Liver (tissue), 9 donors: ENCODE measurements around the gene PKP1. TPM values are rescaled to one million over a fixed set of nuclear protein-coding genes. Genes with fewer than 3 reads are reported as not detected.

Source experiments
- DNase-seq: peaks from one replicate; pipeline ENCODE4 v3.0.0-alpha.2; 2017; ENCODE audit warnings: low spot score
- H3K27ac ChIP-seq, 2 donors: one replicate each; pipeline ENCODE4 v1.7.0; 2013; ENCODE audit warnings: inconsistent platforms in 2 of 2, low read length in 2 of 2, control low read depth in 1 of 2, low read depth in 1 of 2, mild to moderate bottlenecking in 1 of 2
- H3K27me3 ChIP-seq, 4 donors: one replicate each; pipeline versions ENCODE4 v1.6.1 to v1.7.0; 2013; ENCODE audit warnings: low read length in 3 of 4, inconsistent platforms in 1 of 4, mild to moderate bottlenecking in 1 of 4, moderate library complexity in 1 of 4; ENCODE audit not compliant: control insufficient read depth in 4 of 4, insufficient read depth in 4 of 4
- H3K36me3 ChIP-seq, 4 donors: one replicate each; pipeline versions ENCODE4 v1.6.1 to v1.7.0; 2013; ENCODE audit warnings: low read length in 3 of 4, mild to moderate bottlenecking in 3 of 4, low read depth in 1 of 4, moderate library complexity in 1 of 4; ENCODE audit not compliant: control insufficient read depth in 4 of 4, insufficient read depth in 3 of 4
- H3K4me1 ChIP-seq, 4 donors: one replicate each; pipeline versions ENCODE4 v1.6.1 to v1.7.0; 2013; ENCODE audit warnings: low read length in 3 of 4, mild to moderate bottlenecking in 3 of 4, moderate library complexity in 1 of 4; ENCODE audit not compliant: control insufficient read depth in 4 of 4, insufficient read depth in 4 of 4
- H3K4me3 ChIP-seq, 3 donors: one replicate each; pipeline versions ENCODE4 v1.6.1 to v1.7.0; 2013; ENCODE audit warnings: low read length in 3 of 3, control low read depth in 1 of 3, low read depth in 1 of 3, mild to moderate bottlenecking in 1 of 3
- H3K9ac ChIP-seq, 2 donors: one replicate each; pipeline ENCODE4 v1.7.0; 2013; ENCODE audit warnings: low read length in 2 of 2, mild to moderate bottlenecking in 2 of 2, moderate library complexity in 2 of 2, control low read depth in 1 of 2, low read depth in 1 of 2
- H3K9me3 ChIP-seq, 4 donors: one replicate each; pipeline versions ENCODE4 v1.6.1 to v1.7.0; 2013; ENCODE audit warnings: low read length in 3 of 4; ENCODE audit not compliant: control insufficient read depth in 4 of 4
- EGR1 ChIP-seq, 2 donors: IDR thresholded peaks; 2 replicates each; pipeline ENCODE4 v1.6.1; 2016 to 2018; ENCODE audit warnings: antibody characterized with exemption in 2 of 2, low read depth in 2 of 2
- FOXA1 ChIP-seq: IDR thresholded peaks from 2 replicates; pipeline ENCODE4 v1.6.1; 2016; ENCODE audit warnings: antibody characterized with exemption
- FOXA2 ChIP-seq: IDR thresholded peaks from 2 replicates; pipeline ENCODE4 v1.6.1; 2016; ENCODE audit warnings: antibody characterized with exemption
- GABPA ChIP-seq, 2 donors: IDR thresholded peaks in 1 of 2; conservative IDR thresholded peaks in 1 of 2; 2 replicates each; pipeline ENCODE4 v1.6.1; 2016; ENCODE audit warnings: antibody characterized with exemption in 2 of 2, mild to moderate bottlenecking in 1 of 2, moderate library complexity in 1 of 2
- HNF4G ChIP-seq: IDR thresholded peaks from 2 replicates; pipeline ENCODE4 v1.6.1; 2016; ENCODE audit warnings: antibody characterized with exemption
- JUND ChIP-seq, 2 donors: IDR thresholded peaks; 2 replicates each; pipeline ENCODE4 v1.6.1; 2016; ENCODE audit warnings: antibody characterized with exemption in 2 of 2
- NR2F2 ChIP-seq: IDR thresholded peaks from 2 replicates; pipeline ENCODE4 v1.6.1; 2016; ENCODE audit warnings: antibody characterized with exemption
- RAD21 ChIP-seq, 2 donors: IDR thresholded peaks; 2 replicates each; pipeline ENCODE4 v1.6.1; 2016; ENCODE audit warnings: antibody characterized with exemption in 2 of 2, mild to moderate bottlenecking in 2 of 2
- REST ChIP-seq: IDR thresholded peaks from 2 replicates; pipeline ENCODE4 v1.6.1; 2016; ENCODE audit warnings: antibody characterized with exemption, mild to moderate bottlenecking
- RXRA ChIP-seq, 2 donors: IDR thresholded peaks; 2 replicates each; pipeline ENCODE4 v1.6.1; 2017 to 2018; ENCODE audit warnings: antibody characterized with exemption in 2 of 2, mild to moderate bottlenecking in 1 of 2
- SP1 ChIP-seq: IDR thresholded peaks from 2 replicates; pipeline ENCODE4 v1.6.1; 2018; ENCODE audit warnings: antibody characterized with exemption, mild to moderate bottlenecking
- ZBTB33 ChIP-seq: IDR thresholded peaks from 2 replicates; pipeline ENCODE4 v1.6.1; 2016; ENCODE audit warnings: antibody characterized with exemption
- WGBS: extraction: QIAGEN DNeasy Blood & Tissue Kit; methylation state at CpG from one replicate; pipeline ENCODE4 v1.1.7; 2013; 5-methylcytosine and 5-hydroxymethylcytosine counted together
- polyA plus RNA-seq, 2 donors: library from polyadenylated mRNA; stranded (reverse) in 1 of 2; unstranded in 1 of 2; fragments of 200-250 nt in 1 of 2; fragments of >200 nt in 1 of 2; fragmentation: Nextera tagmentation in 1 of 2; extraction: Ambion mirVana in 1 of 2; gene quantifications; one replicate each; pipeline versions ENCODE4 v1.2.1 to v1.2.3, GENCODE V29; 2013 to 2015
- total RNA-seq, 2 donors: library from RNA; depleted of rRNA; stranded (reverse); fragments of >200 nt; gene quantifications; one replicate each; pipeline ENCODE4 v1.2.3, GENCODE V29; 2014
- TF ChIP-seq, protein P1 (sequence below): IDR thresholded peaks from 2 replicates; pipeline ENCODE4 v1.6.1; 2016; ENCODE audit warnings: antibody characterized with exemption
- donor health status: healthy.
- donor health status: healthy.
- donor health status: healthy.
- donor health status: healthy.
- donor health status: healthy.

Gene PKP1
- total and polyA plus RNA-seq, 4 donors, result 0.01 TPM; not detected in 3

DNA sequence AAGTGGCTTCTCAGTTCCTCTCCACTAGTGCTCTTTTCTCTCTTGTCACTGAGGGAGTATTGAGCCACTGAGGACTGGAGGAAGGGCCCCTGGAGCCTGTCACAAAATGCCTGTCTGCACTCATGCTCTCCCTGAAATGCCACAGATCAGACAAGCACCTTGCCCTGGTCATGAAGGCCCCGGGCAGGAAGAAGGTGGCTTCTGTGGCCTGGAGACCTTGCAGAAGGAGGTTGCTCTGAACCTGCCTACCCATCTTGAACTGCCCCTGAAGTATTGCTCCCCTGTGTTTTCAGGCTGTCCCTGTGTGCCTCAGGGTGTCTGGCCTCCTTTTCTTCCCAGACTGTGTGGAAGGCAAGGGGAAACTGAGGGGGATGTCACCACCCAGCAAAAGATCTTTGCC is 3.1 kb downstream of the PKP1 start (continued):
- no peak for TF ChIP-seq RXRA (IDR thresholded peaks at IDR 0.05)
- no peak for TF ChIP-seq SP1

GRCh38 chr1:201288007-201288406 is 4.7 kb downstream of the PKP1 start:
- Histone ChIP-seq H3K27me3 (peaks cover 0 to 3% (median under 1%) of the 10 kb centered on the region in 4 donors), H3K4me3 (no peak overlapping the region), H3K9me3 (no peaks in the 10 kb centered on the region), H3K9ac (no peak overlapping the region), H3K27ac (no peak overlapping the region), H3K4me1 (peaks cover 0 to 2% (median 0%) of the 10 kb centered on the region in 4 donors), H3K36me3 (no peaks in the 10 kb centered on the region)
- DNase-seq, result no peak
- 89% methylated on average over 6 of the region's 6 CpGs for WGBS
- TF ChIP-seq EGR1 (IDR thresholded peaks at IDR 0.05; ENCODE audit: low read depth in 2 of 2) (no peak), FOXA2 (no peak), JUND (IDR thresholded peaks at IDR 0.05) (no peak), RAD21 (IDR thresholded peaks at IDR 0.05) (no peak), GABPA (IDR thresholded peaks at IDR 0.05 in 1 of 2, conservative IDR thresholded peaks at IDR 0.05 in 1 of 2) (no peak), HNF4G (no peak)

DNA sequence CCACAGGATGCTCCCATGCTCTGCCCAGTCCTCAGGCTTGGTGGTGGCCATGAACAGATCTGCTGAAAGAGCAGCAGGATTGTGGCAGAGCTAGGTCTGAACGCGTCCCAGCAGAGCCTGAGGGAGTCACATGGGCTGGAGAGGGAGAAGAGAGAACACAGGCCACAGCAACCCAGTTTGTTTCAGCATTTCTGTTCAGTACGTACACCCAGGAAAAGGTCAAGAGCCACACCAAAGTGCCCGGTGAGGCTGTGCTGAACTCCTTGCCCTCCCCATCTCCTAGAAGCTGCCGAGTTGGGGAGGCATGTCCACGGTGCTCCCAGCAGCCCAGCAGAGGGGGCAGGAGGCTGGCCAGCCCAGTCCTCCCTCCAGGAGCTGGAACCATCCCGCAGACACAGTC is 5.5 kb downstream of the PKP1 start:
- no peak overlapping the region for H3K9ac ChIP-seq
- no peaks in the 10 kb centered on the region for H3K4me1 ChIP-seq
- H3K36me3 ChIP-seq, result no peaks in the 10 kb centered on the region
- DNase-seq, result no peak
- 59% methylated on average over 7 of the region's 7 CpGs for WGBS
- H3K27ac ChIP-seq, result no peak overlapping the region
- H3K27me3 ChIP-seq, result peaks cover 0 to 3% (median 0%) of the 10 kb centered on the region in 4 donors
- H3K9me3 ChIP-seq, result no peaks in the 10 kb centered on the region
- TF ChIP-seq SP1 (no peak), RXRA (IDR thresholded peaks at IDR 0.05) (no peak), REST (no peak), NR2F2 (no peak), HNF4G (no peak), ZBTB33 (no peak), GABPA (IDR thresholded peaks at IDR 0.05 in 1 of 2, conservative IDR thresholded peaks at IDR 0.05 in 1 of 2) (no peak), FOXA1 (no peak)
- TF ChIP-seq, protein P1, sequence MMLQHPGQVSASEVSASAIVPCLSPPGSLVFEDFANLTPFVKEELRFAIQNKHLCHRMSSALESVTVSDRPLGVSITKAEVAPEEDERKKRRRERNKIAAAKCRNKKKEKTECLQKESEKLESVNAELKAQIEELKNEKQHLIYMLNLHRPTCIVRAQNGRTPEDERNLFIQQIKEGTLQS, result no peak
- no peak overlapping the region for H3K4me3 ChIP-seq
